ENCODE results near the gene CLIP2. TPM values are rescaled to one million over a fixed set of nuclear protein-coding genes. Genes with fewer than 3 reads are reported as not detected.
"Not testable (repeated sequence)": the region's sequence is repeated elsewhere in the genome, so short reads cannot be mapped to it uniquely, and the experiment has no call there.

Gene CLIP2
- total RNA-seq, 1 experiment from 2014 or later: 35.1 TPM

DNA sequence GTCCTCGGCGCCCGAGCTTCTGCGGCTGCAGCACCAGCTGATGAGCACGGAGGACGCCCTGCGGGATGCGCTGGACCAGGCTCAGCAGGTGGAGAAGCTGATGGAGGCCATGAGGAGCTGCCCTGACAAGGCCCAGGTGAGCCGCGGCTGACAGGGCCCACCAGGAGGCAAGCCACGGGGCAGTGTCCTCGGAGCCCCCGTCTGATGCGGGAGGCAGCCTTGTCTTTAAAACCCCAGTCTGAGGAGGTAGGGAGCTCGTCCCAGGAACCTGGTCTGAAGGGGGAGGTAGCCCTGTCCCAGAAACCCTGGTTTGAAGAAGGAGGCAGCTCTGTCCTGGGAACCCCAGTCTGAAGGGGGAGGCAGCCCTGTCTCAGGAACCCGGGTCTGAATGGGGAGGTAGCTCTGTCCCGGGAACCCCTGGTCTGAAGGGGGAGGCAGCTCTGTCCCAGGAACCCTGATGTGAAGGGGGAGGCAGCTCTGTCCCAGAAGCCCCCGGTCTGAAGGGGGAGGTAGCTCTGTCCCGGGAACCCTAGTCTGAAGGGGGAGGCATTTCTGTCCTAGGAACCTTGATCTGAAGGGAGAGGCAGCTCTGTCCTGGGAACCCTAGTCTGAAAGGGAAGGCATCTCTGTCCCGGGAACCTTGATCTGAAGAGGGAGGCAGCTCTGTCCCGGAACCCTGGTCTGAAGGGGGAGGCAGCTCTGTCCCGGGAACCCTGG lies 111.4 kb downstream of the CLIP2 start:
- no peak for DNase-seq (ENCODE audit: extremely low read depth, low read depth)

DNA sequence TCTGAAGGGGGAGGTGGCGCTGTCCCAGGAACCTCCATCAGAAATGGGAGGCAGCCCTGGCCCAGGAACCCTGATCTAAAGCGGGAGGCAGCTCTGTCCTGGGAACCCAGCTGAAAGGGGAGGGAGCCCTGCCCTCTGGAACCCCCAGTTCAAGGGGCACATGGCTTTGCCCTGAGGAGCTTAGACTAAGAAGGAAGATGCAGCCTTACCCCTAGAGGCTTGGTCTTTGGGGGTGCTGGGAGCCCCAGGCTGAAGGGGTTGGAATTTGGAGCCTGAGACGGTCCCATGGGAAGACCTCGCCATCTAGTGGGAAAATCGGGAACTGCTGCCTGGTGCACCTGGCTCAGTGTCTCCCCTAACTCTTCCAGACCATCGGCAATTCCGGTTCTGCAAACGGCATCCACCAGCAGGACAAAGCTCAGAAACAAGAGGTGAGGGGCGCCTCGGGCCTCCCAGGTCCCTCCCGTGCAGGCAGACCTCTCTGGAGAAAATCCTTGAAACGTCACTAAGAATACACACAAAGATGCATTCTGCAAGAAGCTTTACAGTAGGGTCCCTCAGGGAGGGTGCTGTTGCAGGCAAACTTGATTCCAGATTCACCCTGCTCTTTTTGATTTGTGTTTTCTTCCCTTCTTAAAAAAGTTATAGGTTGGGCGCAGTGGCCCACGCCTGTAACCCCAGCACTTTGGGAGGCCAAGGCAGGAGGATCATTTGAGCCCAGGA lies 112.1 kb downstream of the CLIP2 start:
- peak; percentile 73 for DNase-seq (ENCODE audit: extremely low read depth, low read depth)

DNA sequence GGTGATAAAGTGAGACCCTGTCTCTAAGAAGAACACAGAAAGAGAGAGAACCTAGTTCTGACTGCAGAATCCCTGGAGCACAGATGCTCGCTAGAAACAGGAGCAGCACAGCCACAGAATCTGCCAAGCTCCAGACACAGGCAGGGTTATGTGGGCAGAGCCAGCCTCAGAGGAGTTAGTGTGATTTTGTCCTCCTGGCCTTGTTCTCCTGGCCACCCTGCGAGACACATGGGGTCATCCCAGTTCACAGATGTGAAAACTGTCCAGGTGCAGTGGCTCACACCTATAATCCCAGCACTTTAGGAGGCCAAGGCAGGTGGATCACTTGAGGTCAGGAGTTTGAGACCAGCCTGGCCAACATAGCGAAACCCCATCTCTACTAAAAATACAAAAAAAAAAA lies 113.5 kb downstream of the CLIP2 start:
- DNase-seq (ENCODE audit: extremely low read depth, low read depth): not testable (repeated sequence)

DNA sequence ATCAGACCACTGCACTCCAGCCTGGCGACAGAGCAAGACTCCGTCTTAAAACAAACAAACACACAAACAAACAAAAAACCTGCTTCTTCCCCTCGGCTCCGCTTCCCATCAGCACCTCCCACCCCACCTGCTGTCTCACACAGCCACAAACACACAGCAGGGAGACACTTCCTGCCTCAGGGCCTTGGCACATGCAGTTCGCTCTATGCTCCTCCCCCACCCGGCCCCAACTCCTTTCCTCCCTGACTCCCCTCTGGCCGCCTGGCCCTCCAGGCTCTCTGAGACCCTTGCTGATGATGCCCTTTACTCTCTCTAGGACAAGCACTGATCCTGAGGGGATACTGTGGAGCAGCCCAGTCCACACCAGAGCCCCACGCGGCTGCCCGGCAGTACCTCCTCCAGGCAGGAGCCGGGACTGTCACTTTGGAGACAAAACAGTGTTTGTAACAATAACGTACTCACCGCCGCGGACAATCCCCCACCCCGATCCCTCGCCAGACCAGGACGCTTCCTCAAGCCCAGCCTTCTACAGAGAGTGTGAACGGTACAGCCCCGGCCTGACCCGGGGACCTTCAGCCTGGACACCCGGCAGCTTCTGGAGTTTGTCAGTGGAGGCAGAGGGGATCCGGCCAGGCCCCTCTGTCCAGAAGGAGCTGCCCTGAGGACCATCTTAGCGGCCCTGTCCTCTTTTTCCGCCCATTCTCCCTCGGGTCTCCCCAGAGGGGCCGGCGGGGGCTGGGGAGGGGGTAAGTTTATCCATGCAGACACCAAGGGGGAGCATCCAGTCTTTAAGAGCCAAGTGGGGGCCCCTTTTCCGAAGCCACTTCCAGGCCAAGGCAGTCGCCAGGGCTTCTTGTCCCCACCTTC lies 114.5 kb downstream of the CLIP2 start:
- DNase-seq (ENCODE audit: extremely low read depth, low read depth): no peak

DNA sequence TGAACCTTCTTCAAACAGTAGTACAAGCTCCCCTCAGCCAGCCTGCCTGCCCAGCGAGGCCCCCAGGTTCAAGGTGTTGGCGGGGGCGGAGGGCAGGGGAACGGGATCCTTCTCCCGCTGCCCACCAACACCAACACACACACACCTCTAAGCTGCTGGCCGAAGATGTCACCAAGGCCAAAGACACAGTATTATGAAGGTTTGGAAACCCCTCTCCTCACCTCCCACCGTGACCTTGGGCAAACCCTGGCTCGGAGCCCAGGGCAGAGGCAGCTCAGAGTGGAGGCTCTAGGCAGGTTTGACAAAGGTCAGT lies 115.1 kb downstream of the CLIP2 start:
- DNase-seq (ENCODE audit: extremely low read depth, low read depth): no peak

DNA sequence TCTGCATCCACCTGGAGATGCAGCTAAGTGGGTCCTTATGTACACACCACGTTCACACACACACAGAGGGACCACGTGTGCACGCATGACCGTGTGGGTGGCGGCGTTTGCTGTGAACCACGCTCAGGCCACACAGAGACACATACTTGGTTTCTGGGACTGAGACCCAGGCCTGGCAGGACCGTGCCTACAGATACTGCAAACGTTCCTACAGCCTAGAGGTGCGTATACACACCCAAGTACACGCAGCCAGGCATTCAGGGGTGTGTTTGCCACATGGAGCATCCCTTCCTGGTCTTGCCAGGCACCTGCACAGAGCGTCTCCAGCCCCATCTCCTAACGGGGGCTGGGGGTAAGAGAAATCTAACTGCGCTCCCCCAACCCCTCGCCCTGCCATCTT lies 115.5 kb downstream of the CLIP2 start:
- no peak for DNase-seq (ENCODE audit: extremely low read depth, low read depth)

DNA sequence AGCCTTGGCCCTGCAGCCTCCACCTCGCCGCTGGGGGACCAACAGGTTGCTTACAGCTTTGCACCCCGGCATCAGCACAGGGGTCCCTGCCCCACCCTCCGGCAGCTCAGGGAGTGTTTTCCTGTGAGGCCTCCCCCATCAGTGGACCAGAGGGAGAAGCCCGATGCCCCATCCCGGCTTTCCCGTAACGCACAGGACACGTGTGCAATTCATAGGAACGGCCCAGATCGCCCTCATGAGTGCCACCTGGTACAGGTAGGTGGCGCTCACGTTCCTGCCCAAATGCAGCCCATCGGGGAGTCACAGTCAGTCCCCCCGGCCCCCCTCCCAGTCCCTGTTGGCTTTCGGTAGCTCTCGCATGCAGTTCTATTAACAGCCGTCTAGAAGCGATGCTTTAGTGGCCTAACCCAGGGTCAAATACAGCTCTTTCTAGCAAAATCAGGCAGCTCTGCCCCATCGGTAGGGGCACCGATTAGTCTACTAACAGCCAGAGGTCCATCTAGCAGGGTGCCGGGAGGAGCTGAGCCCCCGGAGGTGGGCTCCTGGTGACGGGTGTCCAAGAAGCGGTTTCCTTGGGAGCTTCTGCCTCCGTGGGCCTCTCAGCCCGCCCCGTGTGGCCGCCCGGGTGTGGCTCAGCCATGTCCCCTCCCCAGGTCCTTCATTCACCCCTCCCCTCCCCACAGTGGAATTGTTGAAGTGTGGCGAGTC lies 116.1 kb downstream of the CLIP2 start:
- DNase-seq (ENCODE audit: extremely low read depth, low read depth): no peak

DNA sequence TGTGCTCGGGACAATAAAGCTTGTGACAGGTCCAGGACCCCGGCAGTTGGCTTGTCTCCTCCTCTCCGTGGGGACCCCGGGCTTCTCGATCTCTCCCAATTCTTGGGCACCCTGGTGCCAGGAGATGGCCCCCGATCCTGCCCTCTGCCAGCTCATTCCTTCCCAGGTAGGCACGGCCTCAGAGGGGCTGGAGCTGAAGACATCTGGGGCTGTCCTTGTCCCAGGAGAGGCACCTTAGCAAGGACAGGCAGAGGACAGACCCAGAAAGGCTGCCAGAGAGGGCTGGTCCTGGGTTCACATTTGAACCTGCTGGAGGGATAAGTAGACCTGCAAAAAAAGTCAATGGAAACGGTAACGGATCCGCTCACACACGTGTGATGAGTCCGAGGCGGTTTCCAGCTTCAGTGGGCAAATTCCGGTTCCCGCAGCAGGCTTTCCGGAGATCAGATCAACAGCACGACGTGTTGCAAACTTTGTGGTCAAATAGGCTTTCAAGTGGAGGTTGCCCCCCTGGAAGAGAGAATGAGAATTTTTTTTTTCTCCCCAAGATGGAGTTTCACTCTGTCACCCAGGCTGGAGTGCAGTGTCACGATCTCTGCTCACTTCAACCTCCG lies 116.8 kb downstream of the CLIP2 start:
- no peak for DNase-seq (ENCODE audit: extremely low read depth, low read depth)

DNA sequence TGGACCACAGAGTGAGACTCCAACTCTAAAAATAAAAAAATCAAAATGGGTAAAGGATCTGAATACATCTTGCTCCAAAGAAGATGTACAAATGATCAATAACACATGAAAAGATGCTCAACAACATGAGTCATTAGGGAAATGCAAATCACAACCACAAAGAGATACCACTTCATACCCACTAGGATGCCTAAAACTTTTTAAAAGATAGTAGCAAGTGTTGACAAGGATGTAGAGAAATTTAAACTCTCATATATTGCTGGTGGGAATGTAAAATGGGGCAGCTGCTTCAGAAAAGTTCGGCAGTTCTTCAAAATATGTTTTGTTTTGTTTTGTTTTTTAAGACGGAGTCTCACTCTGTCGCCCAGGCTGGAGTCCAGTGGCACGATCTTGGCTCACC lies 118.8 kb downstream of the CLIP2 start:
- DNase-seq (ENCODE audit: extremely low read depth, low read depth): no peak

DNA sequence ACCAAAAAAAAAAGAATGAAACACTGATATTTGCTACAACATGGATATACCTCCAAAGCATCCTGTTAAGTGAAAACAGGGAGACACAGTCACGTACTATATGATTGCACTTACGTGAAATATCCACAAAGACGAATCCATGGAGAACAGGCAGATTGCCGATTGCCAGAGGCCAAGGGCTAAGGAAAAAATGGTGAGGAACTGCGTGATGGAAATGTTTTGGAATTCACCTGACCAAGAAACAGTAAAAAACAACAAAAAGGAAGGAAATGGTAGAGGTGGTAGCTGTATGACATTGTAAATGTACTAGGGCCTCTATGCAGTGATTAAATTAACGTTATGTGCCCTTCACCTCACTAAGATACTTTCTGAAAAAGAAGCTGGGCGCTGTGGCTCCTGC lies 120.4 kb downstream of the CLIP2 start:
- DNase-seq (ENCODE audit: extremely low read depth, low read depth): no peak

DNA sequence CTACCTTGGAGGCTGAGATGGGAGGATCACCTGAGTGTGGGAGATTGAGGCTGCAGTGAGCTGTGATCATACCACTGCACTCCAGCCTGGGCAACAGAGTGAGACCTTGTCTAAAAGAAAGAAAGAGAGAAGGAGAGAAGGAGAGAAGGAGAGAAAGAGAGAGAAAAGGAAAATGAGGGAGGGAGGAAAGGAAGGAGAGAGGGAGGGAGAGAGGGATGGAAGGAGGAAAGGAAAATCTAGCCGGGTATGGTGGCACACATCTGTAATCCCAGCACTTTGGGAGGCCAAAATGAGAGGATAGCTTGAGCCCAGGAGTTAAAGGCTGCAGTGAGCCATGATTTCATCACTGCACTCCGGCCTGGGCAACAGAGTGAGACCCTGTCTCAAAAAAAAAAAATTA lies 121.6 kb downstream of the CLIP2 start:
- DNase-seq (ENCODE audit: extremely low read depth, low read depth): no peak

DNA sequence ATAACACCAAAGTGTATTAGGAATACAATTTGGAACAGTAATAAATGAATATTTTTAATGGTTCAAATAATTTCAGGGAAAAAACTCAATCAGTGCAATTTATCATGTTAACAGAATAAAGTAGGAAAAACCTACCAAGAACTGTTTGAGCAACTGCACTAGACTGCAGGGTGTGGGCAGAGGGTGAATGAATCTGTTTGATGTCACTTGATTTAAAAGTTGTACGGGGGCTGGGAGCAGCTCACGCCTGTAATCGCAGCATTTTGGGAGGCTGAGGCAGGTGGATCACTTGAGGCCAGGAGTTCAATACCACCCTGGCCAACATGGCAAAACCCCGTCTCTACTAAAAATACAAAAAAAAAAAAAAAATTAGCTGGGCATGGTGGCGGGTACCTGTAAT lies 122.4 kb downstream of the CLIP2 start:
- DNase-seq (ENCODE audit: extremely low read depth, low read depth): not testable (repeated sequence)

DNA sequence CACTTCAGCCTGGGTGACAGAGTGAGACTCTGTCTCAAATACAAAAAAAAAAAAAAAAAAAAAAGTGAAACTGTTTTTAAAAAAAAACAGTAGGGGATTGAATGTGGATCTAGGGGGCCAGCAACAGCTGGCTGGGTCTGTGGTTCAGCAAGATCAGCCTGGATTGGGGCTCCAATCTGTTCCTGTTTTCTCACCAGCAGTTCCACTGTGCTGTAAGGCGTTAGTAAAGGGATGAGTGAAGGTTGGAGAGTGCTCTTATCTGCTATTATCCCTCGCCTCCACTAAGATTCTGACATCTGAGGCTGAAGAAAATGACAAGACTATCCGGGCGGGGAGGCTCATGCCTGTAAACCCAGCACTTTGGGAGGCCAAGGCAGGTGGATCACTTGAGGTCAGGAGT lies 122.8 kb downstream of the CLIP2 start:
- DNase-seq (ENCODE audit: extremely low read depth, low read depth): no peak

DNA sequence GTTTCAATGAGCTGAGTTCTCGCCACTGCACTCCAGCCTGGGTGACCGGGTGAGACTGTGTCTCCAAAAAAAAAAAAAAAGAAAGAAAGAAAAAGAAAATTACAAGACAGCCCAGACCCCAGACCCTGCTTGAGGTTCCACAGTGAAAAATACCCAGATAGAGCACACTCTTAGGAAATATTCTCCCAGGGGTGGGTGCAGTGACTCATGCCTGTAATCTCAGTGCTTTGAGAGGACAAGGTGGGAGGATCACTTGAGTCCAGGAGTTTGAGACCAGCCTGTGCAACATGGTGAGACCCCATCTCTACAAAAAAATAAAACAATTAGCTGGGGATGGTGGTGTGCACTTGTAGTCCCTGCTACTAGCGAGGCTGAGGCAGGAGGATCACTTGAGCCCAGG lies 123.4 kb downstream of the CLIP2 start:
- no peak for DNase-seq (ENCODE audit: extremely low read depth, low read depth)

DNA sequence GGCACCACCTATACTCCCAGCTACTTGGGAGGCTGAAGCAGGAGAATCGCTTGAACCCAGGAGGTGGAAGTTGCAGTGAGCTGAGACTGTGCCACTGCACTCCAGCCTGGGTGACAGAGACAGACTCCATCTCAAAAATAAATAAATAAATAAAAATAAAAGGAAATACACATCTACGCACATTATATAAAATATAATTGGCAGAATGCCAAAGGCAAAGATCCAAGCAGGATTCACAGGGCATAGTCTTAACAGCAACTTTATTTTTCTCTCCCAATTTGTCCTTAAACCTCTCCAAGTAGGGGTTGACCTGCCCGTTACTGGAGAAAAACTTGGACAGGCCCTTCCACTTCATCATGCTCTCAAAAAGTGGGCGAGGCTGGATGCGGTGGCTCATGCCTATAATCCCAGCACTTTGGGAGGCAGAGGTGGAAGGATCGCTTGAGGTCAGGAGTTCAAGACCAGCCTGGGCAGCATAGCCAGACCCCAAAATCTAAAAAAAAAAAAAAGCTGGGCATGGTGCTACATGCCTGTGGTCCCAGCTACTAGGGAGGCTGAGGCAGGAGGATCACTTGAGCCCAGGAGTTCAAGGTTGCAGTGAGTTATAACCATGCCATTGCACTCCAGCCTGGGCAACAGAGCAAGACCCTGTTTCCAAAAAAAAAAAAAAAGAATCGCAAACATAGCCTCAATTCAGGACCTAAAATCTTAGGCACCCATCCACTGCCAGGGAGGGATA lies 125.6 kb downstream of the CLIP2 start:
- not testable (repeated sequence) for DNase-seq (ENCODE audit: extremely low read depth, low read depth)

DNA sequence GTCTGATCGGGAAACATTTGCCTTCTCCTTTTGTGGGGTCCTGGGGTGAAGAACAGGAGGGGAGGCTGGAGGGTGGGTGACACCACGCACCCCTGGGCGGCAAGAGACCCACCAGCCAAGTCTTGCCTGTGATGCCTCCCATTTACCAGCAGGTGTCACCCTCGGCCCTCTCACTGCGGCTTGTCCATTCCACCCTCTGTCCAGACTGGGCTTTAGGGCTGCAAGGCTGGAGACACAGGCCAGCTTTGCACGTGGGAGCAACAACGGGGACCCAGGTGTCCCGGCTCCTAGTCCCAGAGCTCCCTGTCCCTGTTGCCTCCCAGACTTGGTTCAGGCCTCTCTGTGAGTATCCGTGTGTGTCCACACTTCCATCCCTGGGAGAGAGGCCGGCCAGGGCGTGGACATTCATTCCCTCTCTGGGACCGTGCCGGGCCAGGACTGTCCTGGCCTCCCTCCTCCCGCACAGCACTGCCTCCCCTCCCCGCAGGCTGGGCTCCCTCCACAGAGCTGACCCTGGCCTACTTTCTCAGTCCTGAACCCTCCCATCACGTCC lies 128.3 kb downstream of the CLIP2 start:
- peak; percentile 83 for DNase-seq (ENCODE audit: extremely low read depth, low read depth)

DNA sequence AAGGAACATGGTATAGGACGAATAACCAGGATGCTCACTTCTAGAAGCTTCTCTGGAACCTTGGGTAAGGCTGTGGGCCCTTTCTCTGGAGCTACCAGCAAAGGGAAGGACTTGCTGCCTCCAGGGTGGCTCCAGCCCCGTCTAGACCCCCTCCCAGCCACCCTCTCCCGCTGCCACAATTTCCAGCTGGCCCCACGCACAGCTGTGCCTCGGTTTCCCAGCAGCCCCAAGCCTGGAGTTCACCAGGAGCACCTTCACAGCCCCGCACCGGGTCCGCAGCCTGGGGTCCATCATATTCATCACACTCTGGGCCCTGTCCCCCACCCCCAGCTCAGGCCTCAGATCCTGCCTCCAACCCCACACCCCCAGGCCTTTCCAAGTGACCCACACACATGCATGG lies 128.9 kb downstream of the CLIP2 start:
- no peak for DNase-seq (ENCODE audit: extremely low read depth, low read depth)

DNA sequence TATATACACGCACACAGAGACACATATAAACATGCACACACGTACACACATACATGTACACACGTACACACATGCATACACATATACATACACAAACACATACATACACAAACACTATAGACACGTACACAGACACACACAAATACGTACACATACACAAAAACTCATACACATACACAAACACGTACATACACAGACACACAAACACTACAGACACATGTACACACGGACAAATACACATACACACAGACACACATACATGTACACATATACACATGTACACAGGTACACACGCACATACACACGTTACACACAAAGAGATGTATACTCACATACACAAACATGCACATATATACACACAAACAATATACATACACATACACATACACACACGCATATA lies 129.3 kb downstream of the CLIP2 start:
- DNase-seq (ENCODE audit: extremely low read depth, low read depth): no peak

DNA sequence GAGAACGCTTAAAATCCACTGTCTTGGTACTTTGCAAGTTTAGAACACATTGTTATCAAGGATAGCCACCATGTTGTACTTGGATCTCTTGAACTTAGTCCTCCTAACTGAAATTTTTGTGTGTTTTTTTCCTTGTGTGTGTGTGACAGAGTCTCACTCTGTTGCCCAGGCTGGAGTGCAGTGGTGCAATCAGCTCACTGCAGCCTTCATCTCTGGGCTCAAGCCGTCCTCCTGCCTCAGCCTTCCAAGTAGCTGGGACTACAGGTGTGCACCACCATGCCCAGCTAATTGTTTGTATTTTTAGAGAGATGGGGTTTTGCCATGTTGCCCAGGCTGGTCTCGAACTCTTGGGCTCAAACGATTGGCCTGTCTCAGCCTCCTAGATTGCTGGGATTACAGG lies 130.0 kb downstream of the CLIP2 start:
- DNase-seq (ENCODE audit: extremely low read depth, low read depth): not testable (repeated sequence)

DNA sequence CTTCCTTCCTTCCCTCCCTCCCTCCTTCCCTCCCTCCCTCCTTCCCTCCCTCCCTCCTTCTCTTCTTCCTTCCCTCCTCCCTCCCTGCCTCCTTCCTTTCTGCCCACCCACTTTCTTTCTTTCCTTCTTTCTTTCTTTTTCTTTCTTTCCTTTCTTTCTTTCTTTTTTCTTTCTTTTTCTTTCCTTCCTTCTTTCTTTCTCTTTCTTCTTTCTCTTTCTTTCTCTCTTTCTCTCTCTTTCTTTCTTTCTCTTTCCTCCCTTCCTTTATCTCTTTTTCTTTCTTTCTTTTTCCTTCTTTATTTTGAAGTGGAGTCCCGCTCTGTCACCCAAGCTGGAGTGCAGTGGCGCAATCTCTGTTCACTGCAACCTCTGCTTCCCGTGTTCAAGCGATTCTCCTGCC lies 130.8 kb downstream of the CLIP2 start:
- DNase-seq (ENCODE audit: extremely low read depth, low read depth): no peak

Data from NCI-H460 (cell line).